GM12878 (cell line): Measurements from ENCODE around the gene FNDC3B. TPM values are rescaled to one million over a fixed set of nuclear protein-coding genes. Genes with fewer than 3 reads are reported as not detected.

Source experiments
- ATAC-seq: fragments of 200-7000 bp; cut with Tn5 transposase; 3 replicates; pipeline ENCODE4 v1.9.1; 2020; ENCODE audit warnings: mild to moderate bottlenecking, moderate library complexity
- BruUV-seq: library from RNA; stranded (reverse); fragments of 400-500 nt; replicated peaks from 2 replicates; lab custom pipeline; 2021; lab: Mats Ljungman, UMichigan
- CTCF ChIA-PET: fragments of 300-600 bp; sonication (Branson Sonifier 250); formaldehyde crosslinking; extraction: SDS; loops from one replicate; lab custom pipeline; 2021; ENCODE audit warnings: inconsistent platforms; lab: Yijun Ruan, JAX
- POLR2A ChIA-PET: fragments of 350-600 bp; formaldehyde crosslinking; extraction: SDS; loops from one replicate; lab custom pipeline; 2021; ENCODE audit warnings: inconsistent platforms; lab: Charles Lee
- RAD21 ChIA-PET: fragments of 300-600 bp; sonication (Branson Sonifier 250); formaldehyde crosslinking; loops from one replicate; lab custom pipeline; 2023; ENCODE audit warnings: antibody characterized with exemption; ENCODE audit not compliant: unreplicated experiment; lab: Charles Lee
- SMC1A ChIA-PET: fragments of 300-600 bp; sonication (Branson Sonifier 250); formaldehyde crosslinking; loops from one replicate; lab custom pipeline; 2023; ENCODE audit not compliant: unreplicated experiment, uncharacterized antibody; lab: Charles Lee
- DNase-seq: peaks from one replicate; pipeline ENCODE4 v3.0.0-alpha.2; 2011; ENCODE audit warnings: low read depth, low spot score
- FAIRE-seq: peaks from 3 replicates; lab custom pipeline; 2011; peaks lifted over from hg19 to GRCh38; lab: Jason Lieb, UNC
- H2AFZ ChIP-seq: 2 replicates; pipeline ENCODE4 v1.6.0; 2011; ENCODE audit warnings: low read depth, low read length, control low read depth; ENCODE audit not compliant: control insufficient read depth
- H3K27ac ChIP-seq: 2 replicates; pipeline ENCODE4 v1.5.1; 2011; ENCODE audit warnings: control low read depth; ENCODE audit not compliant: control insufficient read depth, insufficient read depth
- H3K27me3 ChIP-seq, 2 experiments: replicated peaks in 1 of 2; 2 replicates each; pipeline versions ENCODE4 v1.6.0 to v1.6.1; 2011; ENCODE audit warnings: low read length in 1 of 2; ENCODE audit not compliant: control insufficient read depth in 2 of 2, insufficient read depth in 2 of 2
- H3K36me3 ChIP-seq, 2 experiments: 2 replicates each; pipeline ENCODE4 v1.5.1; 2011; ENCODE audit warnings: low read length in 1 of 2; ENCODE audit not compliant: control insufficient read depth in 2 of 2, insufficient read depth in 2 of 2
- H3K4me1 ChIP-seq: 2 replicates; pipeline ENCODE4 v1.6.1; 2011; ENCODE audit warnings: mild to moderate bottlenecking, low read length, moderate library complexity, mixed read lengths; ENCODE audit not compliant: control insufficient read depth, insufficient read depth
- H3K4me2 ChIP-seq: 2 replicates; pipeline ENCODE4 v1.6.0; 2011; ENCODE audit warnings: control low read depth; ENCODE audit not compliant: control insufficient read depth, insufficient read depth
- H3K4me3 ChIP-seq: fragments of 200-600 bp; sonication (generic); 2 replicates; pipeline ENCODE4 v1.5.1; 2016
- H3K79me2 ChIP-seq: 2 replicates; pipeline ENCODE4 v1.6.0; 2011; ENCODE audit warnings: low read length; ENCODE audit not compliant: control insufficient read depth, insufficient read depth
- H3K9ac ChIP-seq: 2 replicates; pipeline ENCODE4 v1.8.0; 2011; ENCODE audit warnings: low read length, control low read depth, mixed read lengths; ENCODE audit not compliant: control insufficient read depth, insufficient read depth
- H3K9me3 ChIP-seq: replicated peaks from 3 replicates; pipeline ENCODE4 v1.5.1; 2011; ENCODE audit warnings: mild to moderate bottlenecking, low read length; ENCODE audit not compliant: control insufficient read depth, insufficient read depth
- H4K20me1 ChIP-seq: 2 replicates; pipeline ENCODE4 v1.6.0; 2011; ENCODE audit not compliant: control insufficient read depth, insufficient read depth
- CHD4 ChIP-seq: fragments of 200-600 bp; sonication (generic); IDR thresholded peaks from 2 replicates; pipeline ENCODE4 v1.6.1; 2016; ENCODE audit warnings: mild to moderate bottlenecking
- CTCF ChIP-seq, 3 experiments: IDR thresholded peaks in 2 of 3; conservative IDR thresholded peaks in 1 of 3; 2 replicates each; pipeline ENCODE4 v1.5.1; 2011; ENCODE audit warnings: low read depth in 3 of 3, low read length in 3 of 3, mild to moderate bottlenecking in 3 of 3, control low read depth in 2 of 3, moderate library complexity in 2 of 3, inconsistent platforms in 1 of 3, mixed read lengths in 1 of 3; ENCODE audit not compliant: control insufficient read depth in 2 of 3, insufficient read depth in 1 of 3; ENCODE audit errors: extremely low read depth in 1 of 3
- FOXM1 ChIP-seq: IDR thresholded peaks from 2 replicates; pipeline ENCODE4 v1.6.1; 2012; ENCODE audit warnings: low read depth, mild to moderate bottlenecking, inconsistent platforms, low read length, moderate library complexity
- IKZF1 ChIP-seq: fragments of 450-650 bp; conservative IDR thresholded peaks from 2 replicates; pipeline ENCODE4 v1.6.1; 2017; ENCODE audit warnings: antibody characterized with exemption, mild to moderate bottlenecking
- IRF5 ChIP-seq: fragments of 450-650 bp; IDR thresholded peaks from 2 replicates; pipeline ENCODE4 v1.6.1; 2017; ENCODE audit warnings: borderline replicate concordance
- POLR2AphosphoS2 ChIP-seq: IDR thresholded peaks from 2 replicates; pipeline ENCODE4 v1.6.1; 2011; ENCODE audit warnings: low read depth, mild to moderate bottlenecking, low read length, improper control_type of control experiment, moderate library complexity
- POLR2AphosphoS5 ChIP-seq: IDR thresholded peaks from 2 replicates; pipeline ENCODE4 v1.6.1; 2011; ENCODE audit warnings: mild to moderate bottlenecking, low read length, inconsistent platforms
- RFX5 ChIP-seq: IDR thresholded peaks from 2 replicates; pipeline ENCODE4 v1.6.1; 2011; ENCODE audit warnings: low read depth, low read length, improper control_type of control experiment
- WGBS: methylation state at CpG from one replicate; pipeline ENCODE4 v1.1.6; 2016; ENCODE audit warnings: low lambda C conversion rate; ENCODE audit not compliant: insufficient replicate concordance, insufficient coverage; ENCODE audit errors: missing lambda C conversion rate; 5-methylcytosine and 5-hydroxymethylcytosine counted together
- in situ Hi-C: fragments of 300-500 bp; cut with MboI; formaldehyde crosslinking; loops from 9 replicates; pipeline ENCODE4 v1.14.3; 2018; ENCODE audit warnings: mixed read lengths
- intact Hi-C: fragments of 100-400 bp; cut with micrococcal nuclease; formaldehyde crosslinking; loops from one replicate; pipeline ENCODE4 v1.14.2; 2022; ENCODE audit not compliant: unreplicated experiment
- polyA plus RNA-seq, 11 experiments: library from polyadenylated mRNA; depleted of rRNA in 4 of 11; unstranded in 6 of 11; stranded (reverse) in 5 of 11; fragments of >200 nt; fragmentation: Nextera tagmentation in 4 of 11; fragmentation: Illumina TruSeq in 1 of 11; extraction: Ambion mirVana in 4 of 11; extraction: Trizol in 1 of 11; gene quantifications; 1 replicate in 1 of 11; 2 replicates in 10 of 11; pipeline versions ENCODE4 v1.2.1 to v1.2.3, GENCODE V29; 2011 to 2016; ENCODE audit warnings: inconsistent platforms in 2 of 11, missing spikeins in 2 of 11, low read depth in 1 of 11
- total RNA-seq, 4 experiments: library from RNA; depleted of rRNA in 3 of 4; stranded (reverse); fragments of >200 nt in 3 of 4; fragmentation: Illumina TruSeq in 1 of 4; extraction: Trizol in 1 of 4; gene quantifications; 2 replicates each; pipeline versions ENCODE4 v1.2.1 to v1.2.3, GENCODE V29; 2013 to 2021

Gene FNDC3B
- total and polyA plus RNA-seq, 10 of the 15 experiments (the other 5 are each of a cell fraction or from before 2014, with no cell fraction given), result 7.9 to 35.0 (median 18.5) TPM

GRCh38 chr3:172190980-172191379 lies 151.6 kb downstream of the FNDC3B start:
- H2AFZ ChIP-seq, result no peak overlapping the region
- BruUV-seq, result no TSS peak
- H3K27ac ChIP-seq, result no peak overlapping the region
- RAD21 ChIA-PET, result no interaction called here
- H3K27me3 ChIP-seq, result no peaks in the 10 kb centered on the region
- peaks cover 0 to 4% of the 10 kb centered on the region in 2 experiments; a peak in 2 of 4 replicates for H3K36me3 ChIP-seq
- no peak overlapping the region for H3K4me2 ChIP-seq
- H3K9me3 ChIP-seq, result no peaks in the 10 kb centered on the region
- no peak for TF ChIP-seq CHD4
- no peak for TF ChIP-seq CTCF (IDR thresholded peaks at IDR 0.05 in 2 of 3, conservative IDR thresholded peaks at IDR 0.05 in 1 of 3; ENCODE audit: control insufficient read depth in 2 of 3, extremely low read depth in 1 of 3, insufficient read depth in 1 of 3, low read depth in 3 of 3, low read length in 3 of 3)
- TF ChIP-seq FOXM1, result no peak
- TF ChIP-seq POLR2AphosphoS2, result no peak
- TF ChIP-seq POLR2AphosphoS5, result no peak
- no peak for TF ChIP-seq IKZF1
- TF ChIP-seq RFX5, result no peak
- no peak for TF ChIP-seq IRF5
- SMC1A ChIA-PET, result interaction anchor here (1.0 kb wide), 1 partner anchor 48 kb away, joined by 3 read pairs; no protein-coding TSS in a partner anchor
- H3K4me1 ChIP-seq, result peaks cover 8% of the 10 kb centered on the region; the same call in 1 of the 2 replicates
- WGBS, result 71% methylated on average over 3 of the region's 3 CpGs
- no peaks in the 10 kb centered on the region for H4K20me1 ChIP-seq
- in situ Hi-C loops (no loop called here), intact Hi-C loops (no loop called here)
- FAIRE-seq, result no peak
- H3K4me3 ChIP-seq, result no peak overlapping the region
- CTCF ChIA-PET, result interaction anchor here (1.2 kb wide), 1 partner anchor 8 kb away, joined by 3 read pairs; no protein-coding TSS in a partner anchor
- POLR2A ChIA-PET, result no interaction called here
- DNase-seq, result no peak
- peaks cover 5% of the 10 kb centered on the region for H3K79me2 ChIP-seq
- no peak for ATAC-seq
- H3K9ac ChIP-seq, result no peak overlapping the region
